ENCODE data around the gene TNFSF11.

The TNFSF11 gene

GRCh38 chr13:42653679-42654078 lies 79.7 kb downstream of the TNFSF11 start:
- Histone ChIP-seq H3K4me2 (ENCODE audit: low read length) (no peak overlapping the region), H3K4me1 (ENCODE audit: insufficient read depth, low read length, severe bottlenecking) (no peaks in the 10 kb centered on the region), H3F3A (ENCODE audit: insufficient read depth, low read length) (no peaks in the 10 kb centered on the region), H3K9me2 (ENCODE audit: low read depth, low read length) (no peaks in the 10 kb centered on the region), H4K20me1 (ENCODE audit: insufficient read depth, low read length) (no peaks in the 10 kb centered on the region), H3K36me3 (ENCODE audit: insufficient read depth, low read length) (no peaks in the 10 kb centered on the region), H3K27me3 (ENCODE audit: insufficient read depth, low read length) (no peaks in the 10 kb centered on the region), H3K4me3 (ENCODE audit: low read depth, low read length, poor library complexity, severe bottlenecking) (no peak overlapping the region), H3K9me3 (ENCODE audit: low read length) (no peaks in the 10 kb centered on the region), H3K9ac (ENCODE audit: low read length) (no peak overlapping the region), H3K27ac (ENCODE audit: low read depth, low read length, poor library complexity, severe bottlenecking) (no peak overlapping the region), H2AFZ (ENCODE audit: low read length) (no peak overlapping the region), H3K79me2 (ENCODE audit: insufficient read depth, low read length) (no peaks in the 10 kb centered on the region)
- no peak for TF ChIP-seq EZH2 (IDR thresholded peaks at IDR 0.05; ENCODE audit: borderline replicate concordance, low read length)
- TF ChIP-seq, protein P1, sequence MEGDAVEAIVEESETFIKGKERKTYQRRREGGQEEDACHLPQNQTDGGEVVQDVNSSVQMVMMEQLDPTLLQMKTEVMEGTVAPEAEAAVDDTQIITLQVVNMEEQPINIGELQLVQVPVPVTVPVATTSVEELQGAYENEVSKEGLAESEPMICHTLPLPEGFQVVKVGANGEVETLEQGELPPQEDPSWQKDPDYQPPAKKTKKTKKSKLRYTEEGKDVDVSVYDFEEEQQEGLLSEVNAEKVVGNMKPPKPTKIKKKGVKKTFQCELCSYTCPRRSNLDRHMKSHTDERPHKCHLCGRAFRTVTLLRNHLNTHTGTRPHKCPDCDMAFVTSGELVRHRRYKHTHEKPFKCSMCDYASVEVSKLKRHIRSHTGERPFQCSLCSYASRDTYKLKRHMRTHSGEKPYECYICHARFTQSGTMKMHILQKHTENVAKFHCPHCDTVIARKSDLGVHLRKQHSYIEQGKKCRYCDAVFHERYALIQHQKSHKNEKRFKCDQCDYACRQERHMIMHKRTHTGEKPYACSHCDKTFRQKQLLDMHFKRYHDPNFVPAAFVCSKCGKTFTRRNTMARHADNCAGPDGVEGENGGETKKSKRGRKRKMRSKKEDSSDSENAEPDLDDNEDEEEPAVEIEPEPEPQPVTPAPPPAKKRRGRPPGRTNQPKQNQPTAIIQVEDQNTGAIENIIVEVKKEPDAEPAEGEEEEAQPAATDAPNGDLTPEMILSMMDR (IDR thresholded peaks at IDR 0.05; ENCODE audit: low read length) = no peak

GRCh38 chr13:42654212-42654611 lies 80.3 kb downstream of the TNFSF11 start:
- no peaks in the 10 kb centered on the region for H4K20me1 ChIP-seq (ENCODE audit: insufficient read depth, low read length)
- no peak overlapping the region for H2AFZ ChIP-seq (ENCODE audit: low read length)
- H3K36me3 ChIP-seq (ENCODE audit: insufficient read depth, low read length) = no peaks in the 10 kb centered on the region
- no peaks in the 10 kb centered on the region for H3K27me3 ChIP-seq (ENCODE audit: insufficient read depth, low read length)
- H3K27ac ChIP-seq (ENCODE audit: low read depth, low read length, poor library complexity, severe bottlenecking) = no peak overlapping the region
- H3K9me2 ChIP-seq (ENCODE audit: low read depth, low read length) = no peaks in the 10 kb centered on the region
- H3K4me3 ChIP-seq (ENCODE audit: low read depth, low read length, poor library complexity, severe bottlenecking) = no peak overlapping the region
- H3F3A ChIP-seq (ENCODE audit: insufficient read depth, low read length) = no peaks in the 10 kb centered on the region
- no peak overlapping the region for H3K4me2 ChIP-seq (ENCODE audit: low read length)
- no peaks in the 10 kb centered on the region for H3K4me1 ChIP-seq (ENCODE audit: insufficient read depth, low read length, severe bottlenecking)
- no peaks in the 10 kb centered on the region for H3K9me3 ChIP-seq (ENCODE audit: low read length)
- no peaks in the 10 kb centered on the region for H3K79me2 ChIP-seq (ENCODE audit: insufficient read depth, low read length)
- no peak overlapping the region for H3K9ac ChIP-seq (ENCODE audit: low read length)
- no peak for TF ChIP-seq EZH2 (IDR thresholded peaks at IDR 0.05; ENCODE audit: borderline replicate concordance, low read length)
- TF ChIP-seq, protein P1 (IDR thresholded peaks at IDR 0.05; ENCODE audit: low read length) = no peak

- Histone ChIP-seq H3K27me3 (ENCODE audit: insufficient read depth, low read length) (no peaks in the 10 kb centered on the region), H3K9me3 (ENCODE audit: low read length) (no peaks in the 10 kb centered on the region), H3K4me3 (ENCODE audit: low read depth, low read length, poor library complexity, severe bottlenecking) (no peak overlapping the region), H3K9me2 (ENCODE audit: low read depth, low read length) (no peaks in the 10 kb centered on the region), H2AFZ (ENCODE audit: low read length) (no peak overlapping the region), H4K20me1 (ENCODE audit: insufficient read depth, low read length) (no peaks in the 10 kb centered on the region), H3K36me3 (ENCODE audit: insufficient read depth, low read length) (no peaks in the 10 kb centered on the region), H3K4me2 (ENCODE audit: low read length) (no peak overlapping the region), H3K79me2 (ENCODE audit: insufficient read depth, low read length) (no peaks in the 10 kb centered on the region), H3K27ac (ENCODE audit: low read depth, low read length, poor library complexity, severe bottlenecking) (no peak overlapping the region), H3K9ac (ENCODE audit: low read length) (no peak overlapping the region), H3F3A (ENCODE audit: insufficient read depth, low read length) (no peaks in the 10 kb centered on the region), H3K4me1 (ENCODE audit: insufficient read depth, low read length, severe bottlenecking) (no peaks in the 10 kb centered on the region)
- TF ChIP-seq EZH2 (IDR thresholded peaks at IDR 0.05; ENCODE audit: borderline replicate concordance, low read length) = no peak
Observed at GRCh38 chr13:42654722-42655121, 80.8 kb downstream of the TNFSF11 start.

DNA sequence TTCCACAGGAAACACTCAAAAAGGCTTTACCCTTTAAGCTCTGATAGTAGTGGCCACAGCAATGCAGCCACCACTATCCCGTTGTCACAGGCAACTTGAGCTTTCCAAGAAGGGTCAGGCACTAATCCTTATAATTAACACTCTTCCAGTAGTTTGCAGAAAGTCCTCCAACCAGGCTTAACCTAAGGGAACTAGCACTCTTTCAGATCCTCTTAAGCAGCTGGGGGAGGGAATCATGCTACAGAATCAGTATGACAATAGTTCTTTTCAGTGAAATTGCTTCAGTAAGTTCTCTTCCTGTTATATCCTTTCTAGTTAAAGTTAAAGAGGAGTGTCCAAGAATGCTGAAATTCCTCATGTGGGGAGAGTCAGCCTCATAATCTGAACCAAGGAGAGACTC lies 82.2 kb downstream of the TNFSF11 start:
- no peaks in the 10 kb centered on the region for H3K4me1 ChIP-seq (ENCODE audit: insufficient read depth, low read length, severe bottlenecking)
- H2AFZ ChIP-seq (ENCODE audit: low read length) = no peak overlapping the region
- no peaks in the 10 kb centered on the region for H3K9me3 ChIP-seq (ENCODE audit: low read length)
- H3F3A ChIP-seq (ENCODE audit: insufficient read depth, low read length) = no peaks in the 10 kb centered on the region
- no peak overlapping the region for H3K4me3 ChIP-seq (ENCODE audit: low read depth, low read length, poor library complexity, severe bottlenecking)
- H3K4me2 ChIP-seq (ENCODE audit: low read length) = no peak overlapping the region
- no peaks in the 10 kb centered on the region for H3K9me2 ChIP-seq (ENCODE audit: low read depth, low read length)
- H3K9ac ChIP-seq (ENCODE audit: low read length) = no peak overlapping the region
- no peaks in the 10 kb centered on the region for H4K20me1 ChIP-seq (ENCODE audit: insufficient read depth, low read length)
- no peaks in the 10 kb centered on the region for H3K79me2 ChIP-seq (ENCODE audit: insufficient read depth, low read length)
- no peaks in the 10 kb centered on the region for H3K36me3 ChIP-seq (ENCODE audit: insufficient read depth, low read length)
- H3K27ac ChIP-seq (ENCODE audit: low read depth, low read length, poor library complexity, severe bottlenecking) = no peak overlapping the region
- no peaks in the 10 kb centered on the region for H3K27me3 ChIP-seq (ENCODE audit: insufficient read depth, low read length)
- no peak for TF ChIP-seq EZH2 (IDR thresholded peaks at IDR 0.05; ENCODE audit: borderline replicate concordance, low read length)
- TF ChIP-seq, protein P1 (IDR thresholded peaks at IDR 0.05; ENCODE audit: low read length) = no peak

Measured in OCI-LY1 (cell line).